Activated CD8-positive, alpha-beta T cell treated with anti-CD3 and anti-CD28 coated beads for 36 hours (primary cell): ENCODE data around the gene SYPL1. TPM values are rescaled to one million over a fixed set of nuclear protein-coding genes. Genes with fewer than 3 reads are reported as not detected.

Experiments used
- ATAC-seq: fragments of 200-7000 bp; cut with Tn5 transposase; one replicate; pipeline ENCODE4 v1.10.0; 2021; ENCODE audit warnings: mild to moderate bottlenecking, moderate library complexity
- CTCF ChIA-PET: fragments of 350-600 bp; sonication (Branson Sonifier 250); formaldehyde crosslinking; loops from one replicate; lab custom pipeline; 2021; ENCODE audit warnings: antibody characterized with exemption; lab: Charles Lee
- POLR2A ChIA-PET: fragments of 350-600 bp; sonication (Branson Sonifier 250); formaldehyde crosslinking; loops from one replicate; lab custom pipeline; 2021; ENCODE audit warnings: antibody characterized with exemption; lab: Charles Lee
- DNase-seq: peaks from one replicate; pipeline ENCODE4 v3.0.0-alpha.2; 2020
- H3K27ac Mint-ChIP-seq: one replicate; pipeline ENCODE4 v1.8.0; 2021; ENCODE audit warnings: mild to moderate bottlenecking, mixed read lengths
- H3K27me3 Mint-ChIP-seq: one replicate; pipeline ENCODE4 v1.8.0; 2021; ENCODE audit warnings: mixed read lengths
- H3K36me3 Mint-ChIP-seq: one replicate; pipeline ENCODE4 v1.8.0; 2021; ENCODE audit warnings: low read depth, mixed read lengths
- H3K4me1 Mint-ChIP-seq: one replicate; pipeline ENCODE4 v1.8.0; 2021; ENCODE audit warnings: low read depth, mixed read lengths
- H3K4me3 Mint-ChIP-seq: one replicate; pipeline ENCODE4 v1.8.0; 2021; ENCODE audit warnings: mild to moderate bottlenecking, moderate library complexity, mixed read lengths
- H3K9me3 Mint-ChIP-seq: one replicate; pipeline ENCODE4 v1.8.0; 2021; ENCODE audit warnings: mixed read lengths
- CTCF ChIP-seq: fragments of 200-600 bp; IDR thresholded peaks from one replicate; pipeline ENCODE4 v1.8.0; 2022; ENCODE audit warnings: antibody characterized with exemption, mild to moderate bottlenecking
- intact Hi-C: fragments of 100-400 bp; cut with micrococcal nuclease; formaldehyde crosslinking; loops from one replicate; pipeline ENCODE4 v1.10.0; 2022
- total RNA-seq, 2 experiments: library from RNA; stranded (reverse); gene quantifications; one replicate each; pipeline ENCODE4 v1.2.3, GENCODE V29; 2021

Gene SYPL1
- total RNA-seq, 2 experiments from 2014 or later, result 40.1 to 44.6 TPM

- no peaks in the 10 kb centered on the region for H3K27me3 Mint-ChIP-seq
- CTCF ChIA-PET, result interaction anchor here (0.8 to 4.5 kb wide), 9 partner anchors 9 to 264 kb away, joined by 4 to 50 read pairs (median 6); partner anchors contain the start of gene SYPL1
- ATAC-seq, result no peak
- no peaks in the 10 kb centered on the region for H3K36me3 Mint-ChIP-seq
- no peaks in the 10 kb centered on the region for H3K9me3 Mint-ChIP-seq
- POLR2A ChIA-PET, result interaction anchor here (1.1 to 3.8 kb wide), 8 partner anchors 9 to 40 kb away, joined by 3 to 21 read pairs (median 14); partner anchors contain the start of gene SYPL1
- DNase-seq, result no peak
- intact Hi-C loops, result no loop called here
- H3K4me3 Mint-ChIP-seq, result no peak overlapping the region
- no peak for TF ChIP-seq CTCF
- peak overlapping the region; percentile 97 for H3K27ac Mint-ChIP-seq
- H3K4me1 Mint-ChIP-seq, result peaks cover 58% of the 10 kb centered on the region
Measured at GRCh38 chr7:106072715-106073091, 39.4 kb downstream of the SYPL1 start.

GRCh38 chr7:106071999-106072714 lies 40.0 kb downstream of the SYPL1 start:
- Mint-ChIP-seq H3K27ac (peak overlapping the region; percentile 97), H3K36me3 (no peaks in the 10 kb centered on the region), H3K9me3 (no peaks in the 10 kb centered on the region), H3K27me3 (no peaks in the 10 kb centered on the region), H3K4me1 (peaks cover 55% of the 10 kb centered on the region), H3K4me3 (peak overlapping the region; percentile 72)
- no peak for TF ChIP-seq CTCF
- intact Hi-C loops, result loop anchor here (2.0 kb wide), 1 partner anchor 39 kb away; no protein-coding TSS in a partner anchor
- ChIA-PET POLR2A (interaction anchor here (0.7 to 3.8 kb wide), 12 partner anchors 9 to 213 kb away, joined by 3 to 21 read pairs (median 6); partner anchors contain the start of gene SYPL1), CTCF (interaction anchor here (0.8 to 4.5 kb wide), 15 partner anchors 10 to 589 kb away, joined by 3 to 50 read pairs (median 5); partner anchors contain the start of genes CCDC71L and SYPL1)
- DNase-seq (no peak), ATAC-seq (peak; percentile 11)

GRCh38 chr7:106071356-106071998 lies 40.6 kb downstream of the SYPL1 start:
- Mint-ChIP-seq H3K27me3 (no peaks in the 10 kb centered on the region), H3K9me3 (no peaks in the 10 kb centered on the region), H3K36me3 (no peaks in the 10 kb centered on the region), H3K4me3 (peak overlapping the region; percentile 72), H3K4me1 (peaks cover 55% of the 10 kb centered on the region), H3K27ac (peak overlapping the region; percentile 97)
- ChIA-PET CTCF (interaction anchor here (0.8 to 4.5 kb wide), 16 partner anchors 10 to 590 kb away, joined by 3 to 50 read pairs (median 4); partner anchors contain the start of genes CCDC71L and SYPL1), POLR2A (interaction anchor here (0.7 to 3.8 kb wide), 14 partner anchors 10 to 214 kb away, joined by 3 to 21 read pairs (median 4); partner anchors contain the start of gene SYPL1)
- intact Hi-C loops, result loop anchor here (2.0 kb wide), 1 partner anchor 39 kb away; no protein-coding TSS in a partner anchor
- no peak for TF ChIP-seq CTCF
- DNase-seq (peak; percentile 76), ATAC-seq (peak; percentile 95)

- Mint-ChIP-seq H3K4me1 (peaks cover 50% of the 10 kb centered on the region), H3K9me3 (no peaks in the 10 kb centered on the region), H3K27ac (peak overlapping the region; percentile 97), H3K36me3 (no peaks in the 10 kb centered on the region), H3K27me3 (no peaks in the 10 kb centered on the region), H3K4me3 (peak overlapping the region; percentile 72)
- no peak for ATAC-seq
- ChIA-PET CTCF (interaction anchor here (0.9 to 4.5 kb wide), 7 partner anchors 11 to 590 kb away, joined by 3 to 50 read pairs (median 6); partner anchors contain the start of gene CCDC71L), POLR2A (interaction anchor here (0.7 to 3.8 kb wide), 7 partner anchors 13 to 102 kb away, joined by 3 to 21 read pairs (median 13); partner anchors contain the start of gene SYPL1)
- no peak for DNase-seq
- TF ChIP-seq CTCF, result no peak
- intact Hi-C loops, result loop anchor here (2.0 kb wide), 1 partner anchor 40 kb away; no protein-coding TSS in a partner anchor
Measured at GRCh38 chr7:106070567-106071254, 41.4 kb downstream of the SYPL1 start.
